HG03066 (cell line): Measurements from ENCODE around the gene GYG1.
A peak's percentile ranks its signal among the peaks of the same experiment; 100 is the strongest.

Experiments used
- ATAC-seq: cut with Tn5 transposase; IDR thresholded peaks from one replicate; pipeline ENCODE4 v1.9.1; 2021; ENCODE audit warnings: low read depth; ENCODE audit not compliant: unreplicated experiment

Gene GYG1

DNA sequence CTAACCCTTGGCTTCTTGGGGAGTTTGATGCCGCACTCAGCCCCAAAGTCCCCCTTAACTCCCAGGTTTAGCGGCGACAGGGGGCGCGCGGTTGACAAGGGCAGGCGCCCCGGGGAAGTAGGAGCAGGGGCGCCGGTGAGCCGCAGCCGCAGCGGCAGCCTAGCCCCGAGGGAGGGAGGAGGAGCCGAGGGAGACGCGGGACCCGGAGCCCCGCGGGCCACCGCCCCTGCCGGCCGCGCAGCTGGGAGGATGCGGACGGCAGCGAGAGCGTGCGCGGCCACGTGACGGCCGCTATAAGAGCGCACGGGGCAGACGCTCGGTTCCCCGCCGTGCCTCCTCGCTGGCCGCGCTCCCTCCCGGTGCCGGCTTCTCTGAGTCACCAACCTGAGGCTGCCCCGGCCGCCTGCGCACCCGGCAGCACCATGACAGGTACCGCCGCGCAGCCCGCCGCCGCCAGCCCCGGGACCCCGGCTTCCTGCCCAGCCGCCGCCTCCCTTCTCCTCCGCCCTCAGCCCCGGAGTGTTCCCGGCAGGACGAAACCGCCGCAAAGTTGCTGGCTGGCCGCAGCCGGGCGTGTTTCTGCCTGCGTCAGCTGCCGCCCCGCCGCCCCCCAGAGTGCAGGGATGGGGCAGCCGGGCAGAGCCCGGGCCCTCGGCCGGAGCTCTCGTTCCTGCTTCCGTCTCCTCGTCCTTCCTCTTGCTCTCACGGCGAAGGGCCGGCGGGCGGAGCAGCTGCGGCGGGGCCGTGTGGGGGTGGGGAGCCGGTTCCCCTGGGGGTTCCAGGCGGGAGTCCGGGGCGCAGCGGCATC is at the start of gene GYG1:
GYG1 (plus strand) TSS at position 322 of the 808 bp plus-strand sequence; CDS start at position 423, 101 bp downstream.
- peak; percentile 80 for ATAC-seq

GRCh38 chr3:148943506-148944205 is 47.7 kb upstream of the GYG1 start:
- ATAC-seq = peak; percentile 95

DNA sequence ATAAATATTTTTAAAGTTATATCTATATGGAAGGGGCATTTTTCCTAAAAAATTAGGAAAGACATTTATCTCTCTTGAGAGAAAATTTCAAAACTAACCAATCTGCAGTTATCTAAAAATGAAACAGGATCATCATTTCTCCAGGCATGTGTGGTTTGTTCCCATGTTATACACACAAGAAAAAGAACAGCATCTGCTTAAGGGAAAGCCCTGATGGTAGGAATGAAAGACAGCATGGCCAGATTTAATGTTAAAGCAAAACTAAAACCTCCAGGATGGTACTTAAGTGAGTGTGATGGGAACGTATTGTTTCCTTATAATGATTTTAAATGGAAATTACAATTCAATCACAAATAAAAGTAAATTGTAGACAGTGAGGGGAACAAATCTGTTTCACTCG is 46.2 kb upstream of the GYG1 start:
- no peak for ATAC-seq

DNA sequence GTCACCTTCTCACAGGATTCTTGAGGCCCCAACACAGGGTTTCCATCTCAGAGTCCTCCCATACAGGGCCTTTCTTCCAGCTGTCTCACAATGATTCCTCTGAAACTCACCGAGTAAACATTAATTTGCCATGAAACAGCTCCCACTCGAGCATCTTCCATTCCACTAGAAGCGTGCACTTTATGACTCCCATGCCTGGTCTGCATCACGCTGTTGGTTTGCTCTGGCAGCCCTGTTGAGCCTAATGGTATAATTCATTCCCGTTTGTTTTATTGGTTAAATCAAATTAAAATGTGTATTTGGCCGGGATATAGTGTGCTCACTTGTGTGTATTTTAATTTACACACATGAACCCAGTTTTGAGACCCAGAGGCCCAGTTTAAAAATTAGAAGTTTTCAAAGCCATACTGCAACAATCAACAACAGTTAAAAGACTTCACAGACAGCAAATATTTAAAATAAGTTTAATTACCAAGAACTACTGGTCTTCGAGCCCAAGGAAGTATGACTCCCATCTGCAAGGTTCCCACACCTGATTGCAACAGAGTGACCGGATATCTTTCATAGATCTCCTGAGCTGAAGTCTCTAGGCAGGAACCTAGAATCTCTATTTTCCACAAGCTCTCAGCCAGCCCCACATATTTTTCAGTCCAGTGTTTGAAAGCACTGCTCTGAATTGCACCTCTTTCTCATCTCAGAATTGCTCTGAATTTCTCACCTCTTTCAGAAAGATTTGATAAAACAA is 42.3 kb upstream of the GYG1 start:
- ATAC-seq = no peak

- no peak for ATAC-seq
Measured at GRCh38 chr3:148950806-148951205, 40.5 kb upstream of the GYG1 start.

- ATAC-seq = no peak
Measured at GRCh38 chr3:148951599-148952361, 39.6 kb upstream of the GYG1 start.

- ATAC-seq = no peak
Measured at GRCh38 chr3:148953094-148953493, 38.2 kb upstream of the GYG1 start.

GRCh38 chr3:148954981-148955380 is 36.4 kb upstream of the GYG1 start:
- no peak for ATAC-seq

GRCh38 chr3:148955544-148956346 is 35.6 kb upstream of the GYG1 start:
- no peak for ATAC-seq

- no peak for ATAC-seq
Measured at GRCh38 chr3:148957586-148957985, 33.8 kb upstream of the GYG1 start.

DNA sequence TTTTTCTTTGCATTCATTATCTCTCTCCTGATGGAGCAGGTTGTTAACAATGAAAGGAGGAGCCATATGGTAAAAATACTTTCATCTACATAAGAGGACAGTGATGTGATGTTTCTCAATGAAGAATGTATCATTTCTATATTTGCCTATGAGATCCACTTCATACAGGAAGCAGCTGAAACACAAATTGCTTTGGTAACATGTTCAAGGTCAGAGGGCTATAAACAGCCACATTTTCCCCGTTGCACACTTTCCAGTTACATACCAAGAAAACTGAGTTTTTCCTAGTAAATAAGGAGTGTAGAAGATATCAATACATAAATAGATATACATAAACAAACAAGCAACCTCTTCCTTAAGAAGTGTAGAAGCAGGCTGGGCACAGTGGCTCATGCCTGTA is 32.6 kb upstream of the GYG1 start:
- ATAC-seq = no peak

- ATAC-seq = no peak
Measured at GRCh38 chr3:148962513-148962912, 28.8 kb upstream of the GYG1 start.

DNA sequence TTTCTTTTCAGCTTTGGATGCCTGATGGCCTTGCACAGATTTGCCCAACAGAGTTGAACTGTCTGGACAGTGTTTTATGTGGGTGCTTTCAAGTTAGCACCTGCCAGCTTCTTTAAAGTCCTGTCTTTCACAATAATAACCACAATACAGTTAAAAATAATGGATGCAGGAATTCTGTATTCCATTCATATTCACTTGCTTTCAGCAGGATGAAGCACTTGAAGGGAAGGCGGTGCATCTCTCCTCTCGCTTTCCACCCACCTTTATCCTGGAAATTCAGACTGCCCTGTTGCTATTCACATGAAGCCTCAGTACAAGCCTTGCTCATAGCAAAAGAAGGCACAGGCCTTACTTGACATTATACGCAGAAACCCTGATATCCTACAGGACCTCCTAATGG is 26.5 kb upstream of the GYG1 start:
- ATAC-seq = no peak

- no peak for ATAC-seq
Measured at GRCh38 chr3:148968321-148968720, 23.0 kb upstream of the GYG1 start.

DNA sequence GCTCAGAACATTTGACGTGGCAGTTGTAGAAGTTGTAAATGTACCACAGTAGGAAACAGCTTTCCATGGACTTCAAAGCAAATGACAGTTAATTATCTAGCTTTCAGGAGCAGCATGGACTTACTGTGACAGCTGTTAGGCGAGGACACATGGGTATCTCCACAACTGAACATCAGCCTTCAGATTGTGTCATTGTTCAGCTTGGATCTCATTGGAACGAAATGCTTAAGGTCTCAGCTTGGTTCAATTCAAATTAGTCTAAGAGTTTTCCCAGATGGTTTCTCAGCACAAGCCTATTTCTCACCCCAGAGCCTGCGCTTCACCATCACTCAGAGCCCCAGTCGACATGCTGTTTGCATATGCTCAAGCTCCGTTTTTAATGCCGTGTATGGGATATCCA is 21.1 kb upstream of the GYG1 start:
- ATAC-seq = no peak

DNA sequence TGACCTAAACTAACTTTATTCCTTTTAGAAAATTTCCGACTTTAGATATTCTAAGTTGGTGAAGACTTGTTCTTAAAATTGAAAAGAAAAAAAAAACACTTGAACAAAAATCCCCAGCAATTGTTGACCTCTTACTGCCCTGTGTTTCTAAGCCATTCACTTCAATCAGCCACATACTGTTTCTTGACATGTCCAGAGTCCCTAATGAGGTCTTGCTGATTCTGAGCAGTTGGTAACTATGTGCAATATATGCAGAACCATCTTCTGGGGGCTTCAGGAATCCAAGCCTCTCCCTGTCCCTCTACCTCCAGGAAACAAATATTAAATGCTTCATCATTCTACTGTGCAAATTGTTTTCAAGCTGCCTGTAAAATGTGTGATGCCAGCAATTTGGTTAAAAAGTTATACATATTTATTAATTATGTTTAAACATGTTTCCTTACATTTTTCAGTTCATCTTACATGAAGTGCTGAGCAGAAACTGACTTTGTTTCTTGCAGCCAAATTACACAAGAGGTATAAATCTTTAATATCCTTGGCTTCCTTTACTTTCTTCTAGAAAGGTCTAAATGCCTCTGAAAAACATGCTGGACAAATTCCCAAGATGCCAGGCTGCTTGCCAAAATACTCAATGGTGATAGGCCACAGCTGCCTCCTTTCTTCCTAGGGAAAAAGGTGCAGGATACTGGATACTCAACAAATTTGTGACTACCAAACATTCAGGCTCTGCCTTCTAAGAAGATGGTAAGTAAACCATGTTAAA is 19.8 kb upstream of the GYG1 start:
- no peak for ATAC-seq

- ATAC-seq = no peak
Measured at GRCh38 chr3:148974726-148975125, 16.6 kb upstream of the GYG1 start.

DNA sequence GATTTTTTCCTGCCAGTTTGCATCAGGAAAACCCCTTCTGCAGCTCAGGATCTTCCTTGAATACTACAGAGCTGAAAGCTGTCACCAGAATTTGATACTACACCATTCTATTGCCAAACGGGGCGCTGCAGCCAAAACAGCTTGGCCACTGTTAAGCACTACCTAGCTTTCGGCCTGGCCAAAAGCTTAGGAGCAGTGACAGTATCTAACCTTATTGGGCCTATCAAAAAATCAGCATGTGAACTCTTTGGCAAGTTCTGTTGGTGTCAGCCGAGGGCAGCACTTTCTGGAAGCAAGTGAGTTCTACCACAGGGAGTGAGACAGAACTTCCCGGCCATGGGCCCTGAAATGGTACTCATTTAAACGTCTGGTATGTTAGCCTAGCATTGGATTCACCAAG is 16.1 kb upstream of the GYG1 start:
- ATAC-seq = no peak

DNA sequence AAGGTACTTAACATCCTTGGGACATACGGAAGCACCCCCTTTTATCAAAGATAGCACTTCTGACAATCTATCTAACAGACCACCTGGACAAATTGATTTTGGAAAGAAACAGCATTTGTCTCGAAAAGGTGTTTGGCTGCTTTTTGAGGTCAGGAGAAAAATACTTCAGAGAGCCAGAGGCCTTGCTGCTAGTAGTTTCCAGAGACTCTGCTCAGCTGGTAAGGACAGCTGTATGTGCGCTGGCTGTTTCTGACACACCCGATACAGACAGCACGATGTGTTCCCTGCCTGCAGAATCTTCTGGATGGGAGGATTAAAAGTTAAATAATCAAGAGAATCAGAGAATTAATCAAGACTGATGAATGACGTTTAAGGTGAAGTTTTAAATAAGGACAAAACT is 15.6 kb upstream of the GYG1 start:
- no peak for ATAC-seq
